ENCODE measurements around the gene VLDLR.
"Not testable (repeated sequence)": the region's sequence is repeated elsewhere in the genome, so short reads cannot be mapped to it uniquely, and the experiment has no call there.

- TF ChIP-seq, protein P1, sequence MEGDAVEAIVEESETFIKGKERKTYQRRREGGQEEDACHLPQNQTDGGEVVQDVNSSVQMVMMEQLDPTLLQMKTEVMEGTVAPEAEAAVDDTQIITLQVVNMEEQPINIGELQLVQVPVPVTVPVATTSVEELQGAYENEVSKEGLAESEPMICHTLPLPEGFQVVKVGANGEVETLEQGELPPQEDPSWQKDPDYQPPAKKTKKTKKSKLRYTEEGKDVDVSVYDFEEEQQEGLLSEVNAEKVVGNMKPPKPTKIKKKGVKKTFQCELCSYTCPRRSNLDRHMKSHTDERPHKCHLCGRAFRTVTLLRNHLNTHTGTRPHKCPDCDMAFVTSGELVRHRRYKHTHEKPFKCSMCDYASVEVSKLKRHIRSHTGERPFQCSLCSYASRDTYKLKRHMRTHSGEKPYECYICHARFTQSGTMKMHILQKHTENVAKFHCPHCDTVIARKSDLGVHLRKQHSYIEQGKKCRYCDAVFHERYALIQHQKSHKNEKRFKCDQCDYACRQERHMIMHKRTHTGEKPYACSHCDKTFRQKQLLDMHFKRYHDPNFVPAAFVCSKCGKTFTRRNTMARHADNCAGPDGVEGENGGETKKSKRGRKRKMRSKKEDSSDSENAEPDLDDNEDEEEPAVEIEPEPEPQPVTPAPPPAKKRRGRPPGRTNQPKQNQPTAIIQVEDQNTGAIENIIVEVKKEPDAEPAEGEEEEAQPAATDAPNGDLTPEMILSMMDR (IDR thresholded peaks at IDR 0.05; ENCODE audit: insufficient read depth, low read length, poor library complexity, severe bottlenecking), result not testable (repeated sequence)
- TF ChIP-seq EZH2phosphoT487 (conservative IDR thresholded peaks at IDR 0.05; ENCODE audit: low read length), result not testable (repeated sequence)
These were observed 85.7 kb downstream of the VLDLR start for GRCh38 chr9:2707256-2707655.

All from SU-DHL-6 (cell line).